OCI-LY7 (cell line): Measurements from ENCODE around the gene SMARCB1. TPM values are rescaled to one million over a fixed set of nuclear protein-coding genes. Genes with fewer than 3 reads are reported as not detected.

Experiments used
- BruUV-seq: library from RNA; stranded (reverse); fragments of 400-500 nt; replicated peaks from 2 replicates; lab custom pipeline; 2021; lab: Mats Ljungman, UMichigan
- CTCF ChIA-PET: fragments of 300-600 bp; sonication (Branson Sonifier 250); formaldehyde crosslinking; loops from one replicate; lab custom pipeline; 2022; ENCODE audit warnings: antibody characterized with exemption; ENCODE audit not compliant: unreplicated experiment; lab: Charles Lee
- POLR2A ChIA-PET: fragments of 300-600 bp; sonication (Branson Sonifier 250); formaldehyde crosslinking; loops from one replicate; lab custom pipeline; 2022; ENCODE audit warnings: antibody characterized with exemption; lab: Charles Lee
- DNase-seq: peaks from one replicate; pipeline ENCODE4 v3.0.0-alpha.2; 2015; ENCODE audit warnings: low spot score
- H2AFZ ChIP-seq: fragments of 200-600 bp; sonication (generic), shearing (Covaris generic); 2 replicates; pipeline ENCODE4 v1.6.1; 2014; ENCODE audit warnings: mild to moderate bottlenecking, antibody characterized with exemption, low read length, moderate library complexity
- H3K27ac ChIP-seq: fragments of 200-600 bp; sonication (generic); 2 replicates; pipeline ENCODE4 v1.5.1; 2014; ENCODE audit warnings: mixed run types, low read depth, mild to moderate bottlenecking, moderate library complexity, low read length, inconsistent platforms; ENCODE audit not compliant: poor library complexity, severe bottlenecking
- H3K36me3 ChIP-seq: fragments of 200-600 bp; sonication (generic); 2 replicates; pipeline ENCODE4 v1.6.1; 2014; ENCODE audit warnings: mild to moderate bottlenecking, antibody characterized with exemption, low read length, moderate library complexity, mixed read lengths; ENCODE audit not compliant: insufficient read depth
- H3K4me1 ChIP-seq: fragments of 200-600 bp; sonication (generic); 2 replicates; pipeline ENCODE4 v1.5.1; 2014; ENCODE audit warnings: mild to moderate bottlenecking, low read length; ENCODE audit not compliant: insufficient read depth, poor library complexity, severe bottlenecking
- H3K4me2 ChIP-seq: fragments of 200-600 bp; sonication (generic); 2 replicates; pipeline ENCODE4 v1.6.1; 2014; ENCODE audit warnings: mild to moderate bottlenecking, low read length
- H3K4me3 ChIP-seq: fragments of 200-600 bp; sonication (generic); 2 replicates; pipeline ENCODE4 v1.5.1; 2014; ENCODE audit warnings: mild to moderate bottlenecking, low read depth, low read length; ENCODE audit not compliant: poor library complexity, severe bottlenecking
- H3K79me2 ChIP-seq: fragments of 200-600 bp; sonication (generic); 2 replicates; pipeline ENCODE4 v1.6.1; 2016; ENCODE audit warnings: low read depth, mild to moderate bottlenecking, low read length, moderate library complexity, mixed read lengths; ENCODE audit not compliant: insufficient read depth
- H3K9me2 ChIP-seq: fragments of 200-600 bp; sonication (generic); 2 replicates; pipeline ENCODE4 v1.6.1; 2016; ENCODE audit warnings: mild to moderate bottlenecking, low read length, mixed read lengths; ENCODE audit not compliant: insufficient read depth
- H3K9me3 ChIP-seq: fragments of 200-600 bp; sonication (generic); 2 replicates; pipeline ENCODE4 v1.6.1; 2014; ENCODE audit warnings: mild to moderate bottlenecking, mixed run types, low read length, mixed read lengths
- H4K20me1 ChIP-seq: fragments of 200-600 bp; sonication (generic); 2 replicates; pipeline ENCODE4 v1.6.1; 2014; ENCODE audit warnings: mild to moderate bottlenecking, antibody characterized with exemption, low read length, moderate library complexity, mixed read lengths; ENCODE audit not compliant: insufficient read depth
- EZH2phosphoT487 ChIP-seq: fragments of 200-600 bp; sonication (generic); IDR thresholded peaks from 2 replicates; pipeline ENCODE4 v1.6.1; 2018; ENCODE audit warnings: low read depth, borderline replicate concordance, mild to moderate bottlenecking, mixed run types, antibody characterized with exemption, low read length, moderate library complexity, mixed read lengths
- intact Hi-C: fragments of 100-400 bp; cut with micrococcal nuclease; formaldehyde crosslinking; loops from one replicate; pipeline ENCODE4 v1.10.0; 2022; ENCODE audit not compliant: unreplicated experiment
- total RNA-seq, 2 experiments: library from RNA; depleted of rRNA in 1 of 2; stranded (reverse); fragments of >200 nt in 1 of 2; shearing (Covaris generic) in 1 of 2; gene quantifications; 2 replicates each; pipeline ENCODE4 v1.2.3, GENCODE V29; 2014 to 2022
- TF ChIP-seq, protein P1 (sequence below): fragments of 200-600 bp; sonication (generic); conservative IDR thresholded peaks from 2 replicates; pipeline ENCODE4 v1.5.1; 2014; ENCODE audit warnings: mild to moderate bottlenecking, antibody characterized with exemption, low read length, moderate library complexity, mixed read lengths

The SMARCB1 gene
- total RNA-seq, 2 experiments from 2014 or later = 252 to 265 TPM

DNA sequence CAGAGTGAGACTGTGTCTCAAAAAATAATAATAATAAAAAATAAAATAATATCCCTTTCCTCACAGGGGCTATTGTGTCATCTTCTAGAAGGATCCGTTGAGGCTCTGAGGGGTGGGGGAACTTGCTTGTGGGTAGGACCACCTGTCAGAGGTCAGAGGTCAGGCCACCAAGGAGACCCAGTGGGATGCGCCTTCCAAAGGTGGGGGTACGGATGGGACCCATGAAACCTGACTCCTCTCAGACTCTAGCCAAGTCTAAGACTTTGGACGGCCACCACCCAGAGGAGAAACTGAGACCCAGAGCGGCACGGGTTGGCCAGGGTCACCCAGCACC is 14.5 kb upstream of the SMARCB1 start:
- Histone ChIP-seq H2AFZ (peak overlapping the region; percentile 52; the same call in 1 of the 2 replicates), H3K27ac (peak overlapping the region; percentile 36), H3K4me2 (peak overlapping the region; percentile 94), H3K36me3 (no peaks in the 10 kb centered on the region), H3K9me3 (no peaks in the 10 kb centered on the region), H4K20me1 (no peaks in the 10 kb centered on the region), H3K79me2 (peaks cover 5% of the 10 kb centered on the region), H3K9me2 (no peaks in the 10 kb centered on the region), H3K4me1 (peaks cover 56% of the 10 kb centered on the region), H3K4me3 (peak overlapping the region; percentile 68)
- no TSS peak for BruUV-seq
- no peak for TF ChIP-seq EZH2phosphoT487
- TF ChIP-seq, protein P1, sequence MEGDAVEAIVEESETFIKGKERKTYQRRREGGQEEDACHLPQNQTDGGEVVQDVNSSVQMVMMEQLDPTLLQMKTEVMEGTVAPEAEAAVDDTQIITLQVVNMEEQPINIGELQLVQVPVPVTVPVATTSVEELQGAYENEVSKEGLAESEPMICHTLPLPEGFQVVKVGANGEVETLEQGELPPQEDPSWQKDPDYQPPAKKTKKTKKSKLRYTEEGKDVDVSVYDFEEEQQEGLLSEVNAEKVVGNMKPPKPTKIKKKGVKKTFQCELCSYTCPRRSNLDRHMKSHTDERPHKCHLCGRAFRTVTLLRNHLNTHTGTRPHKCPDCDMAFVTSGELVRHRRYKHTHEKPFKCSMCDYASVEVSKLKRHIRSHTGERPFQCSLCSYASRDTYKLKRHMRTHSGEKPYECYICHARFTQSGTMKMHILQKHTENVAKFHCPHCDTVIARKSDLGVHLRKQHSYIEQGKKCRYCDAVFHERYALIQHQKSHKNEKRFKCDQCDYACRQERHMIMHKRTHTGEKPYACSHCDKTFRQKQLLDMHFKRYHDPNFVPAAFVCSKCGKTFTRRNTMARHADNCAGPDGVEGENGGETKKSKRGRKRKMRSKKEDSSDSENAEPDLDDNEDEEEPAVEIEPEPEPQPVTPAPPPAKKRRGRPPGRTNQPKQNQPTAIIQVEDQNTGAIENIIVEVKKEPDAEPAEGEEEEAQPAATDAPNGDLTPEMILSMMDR = no peak
- no peak for DNase-seq
- POLR2A ChIA-PET = interaction anchor here (0.9 kb wide), 1 partner anchor 74 kb away, joined by 4 read pairs; no protein-coding TSS in a partner anchor
- intact Hi-C loops = no loop called here
- CTCF ChIA-PET = interaction anchor here (1.3 kb wide), 1 partner anchor 78 kb away, joined by 4 read pairs; no protein-coding TSS in a partner anchor

DNA sequence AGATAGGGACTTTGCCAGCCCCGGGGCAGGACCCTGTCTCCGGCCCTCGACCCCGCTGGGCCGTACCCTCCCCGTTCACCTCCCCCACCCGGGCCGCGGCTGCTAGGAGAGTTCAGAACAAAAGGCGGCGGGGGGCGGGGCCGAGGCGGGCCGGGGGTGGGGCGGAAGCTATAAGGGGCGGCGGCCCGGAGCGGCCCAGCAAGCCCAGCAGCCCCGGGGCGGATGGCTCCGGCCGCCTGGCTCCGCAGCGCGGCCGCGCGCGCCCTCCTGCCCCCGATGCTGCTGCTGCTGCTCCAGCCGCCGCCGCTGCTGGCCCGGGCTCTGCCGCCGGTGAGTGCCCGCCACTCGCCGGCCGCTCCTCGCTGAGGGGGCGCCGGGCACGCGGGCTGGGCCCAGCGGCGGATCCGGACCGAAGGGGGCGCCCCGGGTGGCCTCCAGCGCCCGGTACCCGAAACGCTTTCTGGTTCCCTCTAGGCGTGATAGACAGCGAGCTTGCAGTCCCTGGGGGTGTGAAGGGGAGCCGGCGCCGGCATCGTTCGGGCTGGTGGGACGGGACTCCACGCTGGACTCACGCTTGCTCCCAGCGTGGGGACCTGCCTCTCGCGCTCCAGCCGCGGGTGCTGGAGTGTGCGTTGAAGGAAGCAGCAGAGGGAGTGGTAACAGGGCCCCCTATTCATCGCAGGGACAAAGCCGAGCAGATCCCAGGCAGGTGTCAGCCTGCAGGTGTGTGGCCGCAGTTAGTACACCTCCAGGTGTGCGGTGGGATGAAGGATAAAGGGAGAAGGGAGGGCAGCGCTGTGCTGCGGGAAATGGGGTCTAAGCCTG is 13.9 kb upstream of the SMARCB1 start, which contains the start of gene MMP11:
TSS of gene MMP11 (plus strand) at position 201 of the 825 bp plus-strand sequence. CDS start at position 223, 22 bp downstream.
- Histone ChIP-seq H2AFZ (peak within 1 kb of the TSS; percentile 68; the same call in 1 of the 2 replicates), H3K9me3 (no peaks in the 10 kb centered on the region), H3K36me3 (no peaks in the 10 kb centered on the region), H3K9me2 (no peaks in the 10 kb centered on the region), H3K79me2 (no peaks in the 10 kb centered on the region), H3K4me2 (peak within 1 kb of the TSS; percentile 94), H3K27ac (peak within 1 kb of the TSS; percentile 36), H4K20me1 (no peaks in the 10 kb centered on the region), H3K4me1 (peaks cover 56% of the 10 kb centered on the region), H3K4me3 (peak within 1 kb of the TSS; percentile 68)
- CTCF ChIA-PET = interaction anchor here (1.3 kb wide), 1 partner anchor 77 kb away, joined by 4 read pairs; no protein-coding TSS in a partner anchor
- peak; percentile 72 for DNase-seq
- TF ChIP-seq EZH2phosphoT487 = no peak
- TF ChIP-seq, protein P1 = peak; percentile 48
- intact Hi-C loops = no loop called here
- POLR2A ChIA-PET = interaction anchor here (0.9 kb wide), 1 partner anchor 73 kb away, joined by 4 read pairs; no protein-coding TSS in a partner anchor
- no TSS peak for BruUV-seq
